SKM-1 (cell line): ENCODE data around the gene WDR64.

Source experiments
- DNase-seq: peaks from one replicate; lab custom pipeline; 2025; ENCODE audit not compliant: unreplicated experiment; lab: John Stamatoyannopoulos, UW

WDR64 gene

GRCh38 chr1:241630899-241631298 is 21.2 kb upstream of the WDR64 start:
- no peak for DNase-seq

GRCh38 chr1:241631674-241632073 is 20.4 kb upstream of the WDR64 start:
- DNase-seq = no peak

- DNase-seq = no peak
Observed at GRCh38 chr1:241632987-241633386, 19.1 kb upstream of the WDR64 start.

- DNase-seq = no peak
Observed at GRCh38 chr1:241635556-241636152, 16.4 kb upstream of the WDR64 start.

GRCh38 chr1:241636291-241636690 is 15.8 kb upstream of the WDR64 start:
- no peak for DNase-seq

- DNase-seq = no peak
Observed at GRCh38 chr1:241637046-241637590, 15.0 kb upstream of the WDR64 start.

- DNase-seq = peak; percentile 75
Observed at GRCh38 chr1:241637604-241638003, 14.5 kb upstream of the WDR64 start.

- DNase-seq = no peak
Observed at GRCh38 chr1:241638099-241638682, 13.9 kb upstream of the WDR64 start.

GRCh38 chr1:241638909-241639622 is 13.0 kb upstream of the WDR64 start:
- DNase-seq = no peak

GRCh38 chr1:241639623-241640148 is 12.4 kb upstream of the WDR64 start:
- DNase-seq = peak; percentile 79

GRCh38 chr1:241640149-241640866 is 11.8 kb upstream of the WDR64 start, which contains the start of the genes CHML and OPN3:
TSS of gene CHML (minus strand) at chr1:241640369. CDS start at chr1:241635766, 4,603 bp downstream.
TSS of gene OPN3 (minus strand) at chr1:241640369. CDS start at chr1:241640254, 115 bp downstream.
- DNase-seq = peak; percentile 89

- peak; percentile 88 for DNase-seq
Observed at GRCh38 chr1:241640867-241641622, 11.0 kb upstream of the WDR64 start.

- DNase-seq = no peak
Observed at GRCh38 chr1:241641773-241642592, 10.1 kb upstream of the WDR64 start.

GRCh38 chr1:241642593-241642944 is 9.5 kb upstream of the WDR64 start:
- DNase-seq = no peak

- DNase-seq = no peak
Observed at GRCh38 chr1:241644259-241644658, 7.8 kb upstream of the WDR64 start.

- DNase-seq = no peak
Observed at GRCh38 chr1:241645199-241645598, 6.9 kb upstream of the WDR64 start.

GRCh38 chr1:241646201-241646600 is 5.9 kb upstream of the WDR64 start:
- no peak for DNase-seq

- DNase-seq = no peak
Observed at GRCh38 chr1:241647658-241648057, 4.4 kb upstream of the WDR64 start.

- no peak for DNase-seq
Observed at GRCh38 chr1:241648159-241648558, 3.9 kb upstream of the WDR64 start.

- no peak for DNase-seq
Observed at GRCh38 chr1:241654019-241654418, 1.9 kb downstream of the WDR64 start.
